Measurements from ENCODE around the gene PIK3IP1.

PIK3IP1 gene

DNA sequence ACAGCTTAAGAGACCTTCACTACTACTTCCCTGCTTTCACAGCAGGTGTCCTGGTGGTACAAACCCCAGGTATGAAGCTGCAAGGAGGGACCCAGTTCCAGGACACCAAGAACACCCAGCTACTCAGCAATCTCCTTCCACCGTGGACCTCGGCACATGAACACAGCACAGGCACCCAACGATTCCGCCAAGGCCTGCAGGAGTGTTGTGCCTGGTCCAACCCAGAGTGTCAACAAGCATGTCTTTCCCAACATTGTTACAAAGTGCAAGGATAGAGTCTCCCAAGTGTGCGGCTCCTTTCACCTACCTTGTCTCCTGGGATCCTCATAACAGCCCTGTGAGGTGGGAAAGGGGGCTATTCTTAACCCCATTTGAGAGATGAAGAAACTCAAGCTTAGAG lies 42.0 kb upstream of the PIK3IP1 start:
- H3K4me3 ChIP-seq (ENCODE audit: low read length, poor library complexity, severe bottlenecking) = no peak overlapping the region
- peaks cover 88% of the 10 kb centered on the region; the same call in 1 of the 2 replicates for H3K36me3 ChIP-seq (ENCODE audit: insufficient read depth, low read length)
- H3F3A ChIP-seq (ENCODE audit: low read depth) = no peaks in the 10 kb centered on the region
- H3K79me2 ChIP-seq (ENCODE audit: insufficient read depth, low read length) = peaks cover 42% of the 10 kb centered on the region; the same call in 1 of the 2 replicates
- no peaks in the 10 kb centered on the region for H3K9me2 ChIP-seq (replicated peaks; ENCODE audit: low read depth, low read length)
- H3K27me3 ChIP-seq (ENCODE audit: insufficient read depth, low read length, poor library complexity, severe bottlenecking) = no peaks in the 10 kb centered on the region
- H3K4me1 ChIP-seq (ENCODE audit: insufficient read depth, low read length, poor library complexity, severe bottlenecking) = peaks cover 4% of the 10 kb centered on the region
- TF ChIP-seq EZH2phosphoT487 (IDR thresholded peaks at IDR 0.05; ENCODE audit: borderline replicate concordance) = no peak
- TF ChIP-seq, protein P1, sequence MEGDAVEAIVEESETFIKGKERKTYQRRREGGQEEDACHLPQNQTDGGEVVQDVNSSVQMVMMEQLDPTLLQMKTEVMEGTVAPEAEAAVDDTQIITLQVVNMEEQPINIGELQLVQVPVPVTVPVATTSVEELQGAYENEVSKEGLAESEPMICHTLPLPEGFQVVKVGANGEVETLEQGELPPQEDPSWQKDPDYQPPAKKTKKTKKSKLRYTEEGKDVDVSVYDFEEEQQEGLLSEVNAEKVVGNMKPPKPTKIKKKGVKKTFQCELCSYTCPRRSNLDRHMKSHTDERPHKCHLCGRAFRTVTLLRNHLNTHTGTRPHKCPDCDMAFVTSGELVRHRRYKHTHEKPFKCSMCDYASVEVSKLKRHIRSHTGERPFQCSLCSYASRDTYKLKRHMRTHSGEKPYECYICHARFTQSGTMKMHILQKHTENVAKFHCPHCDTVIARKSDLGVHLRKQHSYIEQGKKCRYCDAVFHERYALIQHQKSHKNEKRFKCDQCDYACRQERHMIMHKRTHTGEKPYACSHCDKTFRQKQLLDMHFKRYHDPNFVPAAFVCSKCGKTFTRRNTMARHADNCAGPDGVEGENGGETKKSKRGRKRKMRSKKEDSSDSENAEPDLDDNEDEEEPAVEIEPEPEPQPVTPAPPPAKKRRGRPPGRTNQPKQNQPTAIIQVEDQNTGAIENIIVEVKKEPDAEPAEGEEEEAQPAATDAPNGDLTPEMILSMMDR (conservative IDR thresholded peaks at IDR 0.05; ENCODE audit: low read length) = no peak
- H2AFZ ChIP-seq (ENCODE audit: low read length) = no peak overlapping the region
- no peaks in the 10 kb centered on the region for H3K9me3 ChIP-seq (ENCODE audit: insufficient read depth, low read depth, low read length)
- H3K9ac ChIP-seq (ENCODE audit: low read depth, low read length, poor library complexity, severe bottlenecking) = no peak overlapping the region
- H3K4me2 ChIP-seq (ENCODE audit: low read depth, low read length, poor library complexity, severe bottlenecking) = no peak overlapping the region
- H4K20me1 ChIP-seq (ENCODE audit: insufficient read depth, low read length, poor library complexity, severe bottlenecking) = peaks cover 26% of the 10 kb centered on the region

DNA sequence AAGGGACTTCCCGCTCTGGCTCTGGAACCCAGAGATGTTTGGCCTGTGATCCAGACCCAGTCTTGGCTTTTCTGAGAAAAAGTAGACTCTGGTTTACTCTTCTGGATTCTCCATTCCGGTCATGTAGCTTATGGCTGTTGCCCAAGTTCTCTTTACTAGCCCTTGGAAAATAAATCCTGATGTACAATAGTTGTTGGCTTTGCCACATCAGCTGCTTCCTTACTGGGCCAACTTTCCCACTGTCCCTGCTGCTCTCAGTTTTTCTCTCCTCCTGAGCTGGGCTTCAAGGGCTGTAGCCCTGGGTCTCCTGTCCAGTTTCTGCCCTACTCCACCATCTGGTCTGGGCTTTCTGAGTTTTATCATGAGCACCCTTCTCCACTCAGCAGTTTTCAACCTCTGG lies 41.4 kb upstream of the PIK3IP1 start:
- H3K79me2 ChIP-seq (ENCODE audit: insufficient read depth, low read length) = peaks cover 40% of the 10 kb centered on the region; the same call in 1 of the 2 replicates
- H3F3A ChIP-seq (ENCODE audit: low read depth) = no peaks in the 10 kb centered on the region
- H3K27me3 ChIP-seq (ENCODE audit: insufficient read depth, low read length, poor library complexity, severe bottlenecking) = no peaks in the 10 kb centered on the region
- peaks cover 88% of the 10 kb centered on the region; the same call in 1 of the 2 replicates for H3K36me3 ChIP-seq (ENCODE audit: insufficient read depth, low read length)
- H2AFZ ChIP-seq (ENCODE audit: low read length) = no peak overlapping the region
- no peaks in the 10 kb centered on the region for H3K9me2 ChIP-seq (replicated peaks; ENCODE audit: low read depth, low read length)
- peaks cover 21% of the 10 kb centered on the region for H4K20me1 ChIP-seq (ENCODE audit: insufficient read depth, low read length, poor library complexity, severe bottlenecking)
- H3K9ac ChIP-seq (ENCODE audit: low read depth, low read length, poor library complexity, severe bottlenecking) = no peak overlapping the region
- TF ChIP-seq EZH2phosphoT487 (IDR thresholded peaks at IDR 0.05; ENCODE audit: borderline replicate concordance) = no peak
- TF ChIP-seq, protein P1 (conservative IDR thresholded peaks at IDR 0.05; ENCODE audit: low read length) = no peak
- H3K4me1 ChIP-seq (ENCODE audit: insufficient read depth, low read length, poor library complexity, severe bottlenecking) = no peaks in the 10 kb centered on the region
- H3K4me3 ChIP-seq (ENCODE audit: low read length, poor library complexity, severe bottlenecking) = no peak overlapping the region
- H3K9me3 ChIP-seq (ENCODE audit: insufficient read depth, low read depth, low read length) = no peaks in the 10 kb centered on the region
- no peak overlapping the region for H3K4me2 ChIP-seq (ENCODE audit: low read depth, low read length, poor library complexity, severe bottlenecking)

DNA sequence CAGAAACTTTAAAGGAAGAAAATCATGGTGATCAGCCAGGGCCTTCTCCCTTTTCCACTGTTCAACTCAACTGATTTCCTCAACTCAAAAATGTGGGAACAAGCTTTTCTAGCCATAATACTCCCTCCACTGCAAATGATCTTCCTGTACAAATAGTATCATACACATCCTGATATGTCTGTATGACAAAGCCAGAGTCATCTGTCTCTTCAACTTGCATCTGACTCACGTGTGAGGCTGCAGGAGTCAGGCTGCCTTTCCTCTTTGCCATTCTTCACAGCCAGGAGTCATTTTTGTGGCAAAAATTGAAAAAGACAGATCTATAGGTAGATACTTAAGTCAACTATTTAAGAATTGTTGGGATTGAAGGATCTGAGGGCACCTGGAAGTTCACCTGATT lies 40.6 kb upstream of the PIK3IP1 start:
- Histone ChIP-seq H3K4me1 (ENCODE audit: insufficient read depth, low read length, poor library complexity, severe bottlenecking) (no peaks in the 10 kb centered on the region), H3K4me3 (ENCODE audit: low read length, poor library complexity, severe bottlenecking) (no peak overlapping the region), H3K9ac (ENCODE audit: low read depth, low read length, poor library complexity, severe bottlenecking) (no peak overlapping the region), H3K36me3 (ENCODE audit: insufficient read depth, low read length) (peaks cover 91% of the 10 kb centered on the region; the same call in 1 of the 2 replicates), H2AFZ (ENCODE audit: low read length) (no peak overlapping the region), H3K79me2 (ENCODE audit: insufficient read depth, low read length) (peaks cover 35% of the 10 kb centered on the region; the same call in 1 of the 2 replicates), H3K9me2 (replicated peaks; ENCODE audit: low read depth, low read length) (no peaks in the 10 kb centered on the region), H3K27me3 (ENCODE audit: insufficient read depth, low read length, poor library complexity, severe bottlenecking) (no peaks in the 10 kb centered on the region), H4K20me1 (ENCODE audit: insufficient read depth, low read length, poor library complexity, severe bottlenecking) (peaks cover 13% of the 10 kb centered on the region), H3K9me3 (ENCODE audit: insufficient read depth, low read depth, low read length) (no peaks in the 10 kb centered on the region), H3F3A (ENCODE audit: low read depth) (no peaks in the 10 kb centered on the region), H3K4me2 (ENCODE audit: low read depth, low read length, poor library complexity, severe bottlenecking) (no peak overlapping the region)
- TF ChIP-seq, protein P1 (conservative IDR thresholded peaks at IDR 0.05; ENCODE audit: low read length) = no peak
- no peak for TF ChIP-seq EZH2phosphoT487 (IDR thresholded peaks at IDR 0.05; ENCODE audit: borderline replicate concordance)
